MM.1S (cell line): Measurements from ENCODE around the gene POLD4.

Source experiments
- DNase-seq: peaks from one replicate; pipeline ENCODE4 v3.0.0-alpha.2; 2015
- H2AFZ ChIP-seq: fragments of 300-600 bp; sonication (generic); 2 replicates; pipeline ENCODE4 v1.6.0; 2016; ENCODE audit warnings: antibody characterized with exemption, low read length
- H3F3A ChIP-seq: fragments of 300-600 bp; sonication (generic); 2 replicates; pipeline ENCODE4 v1.6.1; 2016; ENCODE audit warnings: mild to moderate bottlenecking, antibody characterized with exemption, low read length, moderate library complexity, mixed read lengths; ENCODE audit not compliant: insufficient read depth
- H3K27ac ChIP-seq: fragments of 300-600 bp; sonication (generic); 2 replicates; pipeline ENCODE4 v1.5.1; 2016; ENCODE audit warnings: mild to moderate bottlenecking, low read length
- H3K27me3 ChIP-seq: fragments of 300-600 bp; sonication (generic); replicated peaks from 2 replicates; pipeline ENCODE4 v1.6.0; 2016; ENCODE audit warnings: low read length; ENCODE audit not compliant: insufficient read depth
- H3K36me3 ChIP-seq: fragments of 300-600 bp; sonication (generic); replicated peaks from 2 replicates; pipeline ENCODE4 v1.6.1; 2016; ENCODE audit warnings: mild to moderate bottlenecking, low read length, mixed read lengths; ENCODE audit not compliant: insufficient read depth
- H3K4me1 ChIP-seq: fragments of 300-600 bp; sonication (generic); 2 replicates; pipeline ENCODE4 v1.6.1; 2016; ENCODE audit warnings: low read length, mixed read lengths
- H3K4me2 ChIP-seq: fragments of 300-600 bp; sonication (generic); 2 replicates; pipeline ENCODE4 v1.6.0; 2016; ENCODE audit warnings: low read depth, low read length
- H3K4me3 ChIP-seq: fragments of 300-600 bp; sonication (generic); 2 replicates; pipeline ENCODE4 v1.5.1; 2016; ENCODE audit warnings: low read length, mixed read lengths
- H3K79me2 ChIP-seq: fragments of 300-600 bp; sonication (generic); 2 replicates; pipeline ENCODE4 v1.6.1; 2016; ENCODE audit warnings: mixed run types, low read length, mixed read lengths
- H3K9ac ChIP-seq: fragments of 300-600 bp; sonication (generic); 2 replicates; pipeline ENCODE4 v1.6.1; 2016; ENCODE audit warnings: low read length, mixed read lengths
- H3K9me2 ChIP-seq: fragments of 300-600 bp; sonication (generic); replicated peaks from 2 replicates; pipeline ENCODE4 v1.6.1; 2016; ENCODE audit warnings: mild to moderate bottlenecking, low read length, mixed read lengths; ENCODE audit not compliant: insufficient read depth
- H3K9me3 ChIP-seq: fragments of 300-600 bp; sonication (generic); replicated peaks from 2 replicates; pipeline ENCODE4 v1.6.1; 2016; ENCODE audit warnings: mild to moderate bottlenecking, low read length, mixed read lengths; ENCODE audit not compliant: insufficient read depth
- H4K20me1 ChIP-seq: fragments of 300-600 bp; sonication (generic); 2 replicates; pipeline ENCODE4 v1.6.1; 2016; ENCODE audit warnings: mild to moderate bottlenecking, low read length, moderate library complexity, mixed read lengths; ENCODE audit not compliant: insufficient read depth
- EZH2 ChIP-seq: fragments of 300-600 bp; sonication (generic); optimal IDR thresholded peaks from 2 replicates; pipeline ENCODE3; 2017; ENCODE audit warnings: low read depth, mild to moderate bottlenecking, antibody characterized with exemption, low read length, mixed read lengths
- EZH2phosphoT487 ChIP-seq: fragments of 300-600 bp; sonication (generic); IDR thresholded peaks from 2 replicates; pipeline ENCODE4 v1.6.1; 2018; ENCODE audit warnings: antibody characterized with exemption, low read length
- TF ChIP-seq, protein P1 (sequence below): fragments of 300-600 bp; sonication (generic); IDR thresholded peaks from 2 replicates; pipeline ENCODE4 v1.5.1; 2016; ENCODE audit warnings: antibody characterized with exemption, low read length, mixed read lengths

Gene POLD4

DNA sequence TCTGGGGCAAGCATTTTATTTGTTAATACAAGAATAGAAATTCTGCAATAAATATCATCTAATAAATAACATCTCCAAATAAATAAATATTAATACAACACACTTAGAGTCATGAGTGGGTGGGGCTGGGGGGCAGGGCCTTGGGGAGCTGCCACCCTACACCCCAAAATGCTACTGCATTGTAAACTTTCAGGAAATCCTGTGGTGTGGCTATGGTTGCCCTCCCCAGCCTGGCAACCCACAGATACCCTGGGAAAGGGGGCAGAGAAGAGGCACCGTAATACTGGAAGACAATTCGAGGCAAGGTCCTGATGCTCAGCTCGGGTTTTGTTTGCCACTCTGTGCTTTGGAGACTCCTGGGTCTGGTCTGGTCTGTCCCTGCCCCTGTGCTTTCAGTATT, 10.8 kb upstream of the POLD4 start:
- Histone ChIP-seq H2AFZ (no peak overlapping the region), H3K27ac (no peak overlapping the region), H3K27me3 (no peaks in the 10 kb centered on the region), H3F3A (no peaks in the 10 kb centered on the region), H3K4me1 (no peaks in the 10 kb centered on the region), H3K4me2 (no peak overlapping the region), H3K9me3 (no peaks in the 10 kb centered on the region), H3K9ac (no peak overlapping the region), H3K79me2 (no peaks in the 10 kb centered on the region), H3K4me3 (no peak overlapping the region), H3K9me2 (no peaks in the 10 kb centered on the region), H4K20me1 (no peaks in the 10 kb centered on the region), H3K36me3 (no peaks in the 10 kb centered on the region)
- TF ChIP-seq, protein P1, sequence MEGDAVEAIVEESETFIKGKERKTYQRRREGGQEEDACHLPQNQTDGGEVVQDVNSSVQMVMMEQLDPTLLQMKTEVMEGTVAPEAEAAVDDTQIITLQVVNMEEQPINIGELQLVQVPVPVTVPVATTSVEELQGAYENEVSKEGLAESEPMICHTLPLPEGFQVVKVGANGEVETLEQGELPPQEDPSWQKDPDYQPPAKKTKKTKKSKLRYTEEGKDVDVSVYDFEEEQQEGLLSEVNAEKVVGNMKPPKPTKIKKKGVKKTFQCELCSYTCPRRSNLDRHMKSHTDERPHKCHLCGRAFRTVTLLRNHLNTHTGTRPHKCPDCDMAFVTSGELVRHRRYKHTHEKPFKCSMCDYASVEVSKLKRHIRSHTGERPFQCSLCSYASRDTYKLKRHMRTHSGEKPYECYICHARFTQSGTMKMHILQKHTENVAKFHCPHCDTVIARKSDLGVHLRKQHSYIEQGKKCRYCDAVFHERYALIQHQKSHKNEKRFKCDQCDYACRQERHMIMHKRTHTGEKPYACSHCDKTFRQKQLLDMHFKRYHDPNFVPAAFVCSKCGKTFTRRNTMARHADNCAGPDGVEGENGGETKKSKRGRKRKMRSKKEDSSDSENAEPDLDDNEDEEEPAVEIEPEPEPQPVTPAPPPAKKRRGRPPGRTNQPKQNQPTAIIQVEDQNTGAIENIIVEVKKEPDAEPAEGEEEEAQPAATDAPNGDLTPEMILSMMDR = no peak
- TF ChIP-seq EZH2 (no peak), EZH2phosphoT487 (no peak)
- no peak for DNase-seq

DNA sequence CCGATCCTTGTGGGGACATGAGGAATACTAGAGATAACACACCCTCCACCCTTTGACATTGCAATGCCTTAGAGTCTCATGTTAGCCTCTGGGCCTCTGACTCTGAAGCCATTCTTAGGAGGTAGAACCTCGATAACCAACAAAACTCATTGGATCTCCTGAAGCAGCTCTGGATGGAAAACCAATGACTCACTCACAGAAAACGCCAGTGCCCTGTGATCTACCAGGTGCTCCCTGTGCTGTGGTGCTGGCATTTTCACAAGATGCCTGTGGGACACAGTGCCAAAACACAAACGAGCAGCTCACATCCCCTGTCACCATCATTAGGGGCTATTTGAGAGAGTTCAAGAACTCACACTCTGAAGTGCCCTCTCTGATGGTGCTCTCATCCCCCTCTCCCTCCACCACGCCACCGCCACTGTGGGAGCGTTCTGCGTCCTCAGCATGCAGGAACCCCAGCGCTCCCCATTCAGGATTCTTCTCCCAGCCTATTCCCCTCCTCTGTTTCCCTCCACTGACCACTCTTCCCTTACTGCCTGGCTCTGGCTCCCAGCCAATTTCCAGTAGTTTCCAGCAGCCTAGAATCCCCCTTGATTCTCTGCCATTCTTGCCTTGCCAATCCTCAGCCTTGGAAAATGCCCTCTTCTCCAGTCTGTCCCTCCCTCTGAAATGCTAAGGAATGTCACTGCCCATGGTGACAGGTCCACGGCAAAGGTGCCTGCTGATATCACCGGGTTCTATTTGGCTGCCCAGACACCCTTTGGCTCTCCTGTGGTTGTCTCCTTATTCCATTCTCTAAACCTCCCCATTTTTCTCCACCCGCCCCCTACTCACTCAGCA, 4.7 kb upstream of the POLD4 start:
- Histone ChIP-seq H3K9me2 (no peaks in the 10 kb centered on the region), H3K4me3 (no peak overlapping the region), H3K27me3 (no peaks in the 10 kb centered on the region), H3K27ac (no peak overlapping the region), H4K20me1 (no peaks in the 10 kb centered on the region), H3K9me3 (no peaks in the 10 kb centered on the region), H3F3A (peaks cover 14% of the 10 kb centered on the region), H3K9ac (no peak overlapping the region), H2AFZ (no peak overlapping the region), H3K4me2 (no peak overlapping the region), H3K36me3 (no peaks in the 10 kb centered on the region), H3K79me2 (no peaks in the 10 kb centered on the region), H3K4me1 (peaks cover 21% of the 10 kb centered on the region)
- TF ChIP-seq EZH2 (no peak), EZH2phosphoT487 (no peak)
- TF ChIP-seq, protein P1 = no peak
- DNase-seq = no peak

- Histone ChIP-seq H3K4me1 (peaks cover 21% of the 10 kb centered on the region), H3K27me3 (no peaks in the 10 kb centered on the region), H3K9me3 (no peaks in the 10 kb centered on the region), H4K20me1 (no peaks in the 10 kb centered on the region), H3K36me3 (no peaks in the 10 kb centered on the region), H3K4me2 (peak overlapping the region; percentile 63; the same call in 1 of the 2 replicates), H3K4me3 (peak overlapping the region; percentile 44), H3K9ac (peak overlapping the region; percentile 58; the same call in 1 of the 2 replicates), H3K79me2 (0 out of 2 replicates have a peak, but pooled peaks cover 3% of the 10 kb centered on the region), H2AFZ (peak overlapping the region; percentile 68), H3K27ac (no peak overlapping the region), H3K9me2 (no peaks in the 10 kb centered on the region), H3F3A (peaks cover 22% of the 10 kb centered on the region)
- peak; percentile 69 for DNase-seq
- TF ChIP-seq, protein P1 = peak; percentile 97
- TF ChIP-seq EZH2phosphoT487 = no peak
- no peak for TF ChIP-seq EZH2
Observed at GRCh38 chr11:67356864-67357561, 3.7 kb upstream of the POLD4 start.
